ENCODE results near the gene BOLA2. TPM values are rescaled to one million over a fixed set of nuclear protein-coding genes. Genes with fewer than 3 reads are reported as not detected.
"Not testable (repeated sequence)": the region's sequence is repeated elsewhere in the genome, so short reads cannot be mapped to it uniquely, and the experiment has no call there.

The BOLA2 gene
- total and polyA plus RNA-seq, 2 of the 4 experiments (the other 2 are of a cell fraction), result 7.2 to 38.0 TPM

- H3K14ac ChIP-seq (replicated peaks; ENCODE audit: low read depth, low read length); H3K27ac ChIP-seq (ENCODE audit: insufficient read depth, low read length); H3K9me1 ChIP-seq (ENCODE audit: insufficient read depth, low read length); H2BK15ac ChIP-seq (ENCODE audit: low read depth, low read length); H3K4me3 ChIP-seq (ENCODE audit: insufficient read depth, low read depth, low read length); H3K23ac ChIP-seq (ENCODE audit: low read depth, low read length); H4K20me1 ChIP-seq (ENCODE audit: insufficient read depth, low read length); H3K9ac ChIP-seq (ENCODE audit: low read depth, low read length); H2AFZ ChIP-seq (replicated peaks; ENCODE audit: low read length, poor library complexity); H3K4me2 ChIP-seq (ENCODE audit: low read depth, low read length); BruUV-seq (replicated peaks); H4K8ac ChIP-seq (ENCODE audit: low read depth in 2 of 2, low read length in 2 of 2); POLR2A ChIA-PET (ENCODE audit: unreplicated experiment); H3K18ac ChIP-seq (ENCODE audit: low read depth, low read length); CTCF ChIA-PET; H3K79me1 ChIP-seq (ENCODE audit: low read depth in 1 of 2, low read length in 2 of 2); H4K91ac ChIP-seq (ENCODE audit: insufficient read depth, low read depth, low read length); H2AK9ac ChIP-seq (replicated peaks; ENCODE audit: low read depth, low read length, poor library complexity); H2BK5ac ChIP-seq (ENCODE audit: low read depth, low read length, poor library complexity, severe bottlenecking); H2AK5ac ChIP-seq (ENCODE audit: low read depth, low read length); DNase-seq; intact Hi-C loops (cut with micrococcal nuclease); in situ Hi-C loops (cut with MboI; ENCODE audit: low sequenced_read_pairs); H3K27me3 ChIP-seq (ENCODE audit: control insufficient read depth, insufficient read depth, low read length); dilution Hi-C loops (cut with HindIII; ENCODE audit: low sequenced_read_pairs, unreplicated experiment); H3K9me3 ChIP-seq (ENCODE audit: control insufficient read depth, insufficient read depth, low read length); H2BK20ac ChIP-seq (ENCODE audit: low read depth, low read length); H3K4ac ChIP-seq (ENCODE audit: low read depth, low read length); H3K56ac ChIP-seq (ENCODE audit: extremely low read depth, insufficient read depth, low read length); H3K4me1 ChIP-seq (ENCODE audit: control insufficient read depth, insufficient read depth, low read length); H3K36me3 ChIP-seq (ENCODE audit: control insufficient read depth, insufficient read depth, low read length); H4K5ac ChIP-seq (ENCODE audit: low read depth, low read length); H2BK120ac ChIP-seq (ENCODE audit: low read depth, low read length): not testable (repeated sequence)
- peak; percentile 82 for ATAC-seq (ENCODE audit: low read depth)
- WGBS, 2 experiments (ENCODE audit: extremely low coverage in 2 of 2, insufficient read length in 1 of 2), result no CpG with 5 or more reads among the region's 13 CpGs
Observed at GRCh38 chr16:29459706-29460646, 5.8 kb upstream of the BOLA2 start, which contains the start of gene SULT1A4. SULT1A4 (plus strand) TSS chr16:29459913; CDS start chr16:29461386, 1,473 bp downstream.

DNA sequence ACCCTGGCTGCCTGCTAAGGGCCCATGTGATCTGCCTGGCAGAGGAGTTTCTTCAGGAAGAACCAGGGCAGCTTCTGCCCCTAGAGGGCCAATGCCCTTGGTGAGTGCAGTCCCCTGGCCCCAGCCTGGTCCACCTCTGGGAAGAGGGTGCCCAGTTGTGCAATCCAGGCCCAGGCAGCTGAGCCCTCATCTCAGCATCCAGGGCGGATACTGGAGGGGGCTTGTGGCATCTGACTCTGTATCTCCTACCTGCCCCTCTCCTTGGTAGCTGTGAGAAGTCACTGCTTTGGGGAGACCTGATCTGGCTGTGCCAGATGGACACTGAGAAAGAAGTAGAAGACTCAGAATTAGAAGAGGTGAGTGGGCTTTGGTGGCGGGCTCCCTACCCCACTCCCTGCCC, 3.5 kb upstream of the BOLA2 start:
- H3K79me1 ChIP-seq (ENCODE audit: low read depth in 1 of 2, low read length in 2 of 2); H3K27ac ChIP-seq (ENCODE audit: insufficient read depth, low read length); DNase-seq; BruUV-seq (replicated peaks); H3K18ac ChIP-seq (ENCODE audit: low read depth, low read length); H4K20me1 ChIP-seq (ENCODE audit: insufficient read depth, low read length); in situ Hi-C loops (cut with MboI; ENCODE audit: low sequenced_read_pairs); H3K9me3 ChIP-seq (ENCODE audit: control insufficient read depth, insufficient read depth, low read length); H2BK120ac ChIP-seq (ENCODE audit: low read depth, low read length); H2AK9ac ChIP-seq (replicated peaks; ENCODE audit: low read depth, low read length, poor library complexity); H4K91ac ChIP-seq (ENCODE audit: insufficient read depth, low read depth, low read length); H3K36me3 ChIP-seq (ENCODE audit: control insufficient read depth, insufficient read depth, low read length); H2BK20ac ChIP-seq (ENCODE audit: low read depth, low read length); H2BK15ac ChIP-seq (ENCODE audit: low read depth, low read length); intact Hi-C loops (cut with micrococcal nuclease); H3K4me2 ChIP-seq (ENCODE audit: low read depth, low read length); H3K9ac ChIP-seq (ENCODE audit: low read depth, low read length); H2AK5ac ChIP-seq (ENCODE audit: low read depth, low read length); H3K4ac ChIP-seq (ENCODE audit: low read depth, low read length); ATAC-seq (ENCODE audit: low read depth); POLR2A ChIA-PET (ENCODE audit: unreplicated experiment); H3K4me3 ChIP-seq (ENCODE audit: insufficient read depth, low read depth, low read length); CTCF ChIA-PET; dilution Hi-C loops (cut with HindIII; ENCODE audit: low sequenced_read_pairs, unreplicated experiment); H4K8ac ChIP-seq (ENCODE audit: low read depth in 2 of 2, low read length in 2 of 2); H2BK5ac ChIP-seq (ENCODE audit: low read depth, low read length, poor library complexity, severe bottlenecking); H3K56ac ChIP-seq (ENCODE audit: extremely low read depth, insufficient read depth, low read length); H3K9me1 ChIP-seq (ENCODE audit: insufficient read depth, low read length); H3K4me1 ChIP-seq (ENCODE audit: control insufficient read depth, insufficient read depth, low read length); H4K5ac ChIP-seq (ENCODE audit: low read depth, low read length); H3K14ac ChIP-seq (replicated peaks; ENCODE audit: low read depth, low read length); H3K27me3 ChIP-seq (ENCODE audit: control insufficient read depth, insufficient read depth, low read length); H3K23ac ChIP-seq (ENCODE audit: low read depth, low read length); H2AFZ ChIP-seq (replicated peaks; ENCODE audit: low read length, poor library complexity): not testable (repeated sequence)
- no CpG with 5 or more reads among the region's 2 CpGs for WGBS, 2 experiments (ENCODE audit: extremely low coverage in 2 of 2, insufficient read length in 1 of 2)

Data from IMR-90 (cell line).